HepG2 (cell line): Measurements from ENCODE around the gene ZKSCAN3. TPM values are rescaled to one million over a fixed set of nuclear protein-coding genes. Genes with fewer than 3 reads are reported as not detected.

ENCODE experiments used
- NR2F6 ChIP-seq, 2 experiments: IDR thresholded peaks; 2 replicates each; pipeline ENCODE4 v1.6.1; 2016; ENCODE audit warnings: antibody characterized with exemption in 1 of 2, mild to moderate bottlenecking in 1 of 2
- PPARG ChIP-seq: conservative IDR thresholded peaks from 2 replicates; pipeline ENCODE4 v1.6.1; 2016; ENCODE audit warnings: missing biosample characterization, missing genetic modification reagents
- SAFB2 ChIP-seq: sonication (generic); formaldehyde crosslinking; IDR thresholded peaks from 2 replicates; pipeline ENCODE4 v1.5.1; 2020; ENCODE audit warnings: missing genetic modification reagents, low read depth, mild to moderate bottlenecking, borderline replicate concordance
- ZNF205 ChIP-seq: IDR thresholded peaks from 2 replicates; pipeline ENCODE4 v1.6.1; 2018; ENCODE audit warnings: missing biosample characterization, missing genetic modification reagents
- ZNF318 ChIP-seq: sonication (generic); formaldehyde crosslinking; IDR thresholded peaks from 2 replicates; pipeline ENCODE4 v1.4.0; 2020; ENCODE audit warnings: mild to moderate bottlenecking, missing genetic modification reagents
- ZNF331 ChIP-seq: sonication (generic); formaldehyde crosslinking; IDR thresholded peaks from 2 replicates; pipeline ENCODE4 v1.4.0; 2020; ENCODE audit warnings: missing genetic modification reagents
- ZNF333 ChIP-seq: sonication (generic); formaldehyde crosslinking; IDR thresholded peaks from 2 replicates; pipeline ENCODE4 v1.4.0; 2020; ENCODE audit warnings: mild to moderate bottlenecking, missing genetic modification reagents, borderline replicate concordance
- ZNF335 ChIP-seq: sonication (generic); formaldehyde crosslinking; IDR thresholded peaks from 2 replicates; pipeline ENCODE4 v1.4.0; 2020; ENCODE audit warnings: missing genetic modification reagents
- ZNF557 ChIP-seq: sonication (generic); formaldehyde crosslinking; IDR thresholded peaks from 2 replicates; pipeline ENCODE4 v1.4.0; 2020; ENCODE audit warnings: missing genetic modification reagents
- ZNF646 ChIP-seq: sonication (generic); formaldehyde crosslinking; IDR thresholded peaks from 2 replicates; pipeline ENCODE4 v1.9.0; 2021; ENCODE audit warnings: mild to moderate bottlenecking, missing genetic modification reagents
- ZSCAN29 ChIP-seq: sonication (generic); formaldehyde crosslinking; conservative IDR thresholded peaks from 2 replicates; pipeline ENCODE4 v1.4.0; 2020; ENCODE audit warnings: mild to moderate bottlenecking, missing genetic modification reagents
- polyA plus RNA-seq, 8 experiments: library from polyadenylated mRNA; depleted of rRNA in 3 of 8; stranded (reverse) in 7 of 8; unstranded in 1 of 8; fragments of >200 nt; fragmentation: Illumina TruSeq in 4 of 8; extraction: Trizol in 4 of 8; gene quantifications; 2 replicates each; pipeline versions ENCODE4 v1.2.1 to v1.2.3, GENCODE V29; 2011 to 2016; ENCODE audit warnings: low read depth in 4 of 8, missing spikeins in 1 of 8, mixed read lengths in 1 of 8; ENCODE audit not compliant: insufficient read depth in 1 of 8
- total RNA-seq, 5 experiments: library from RNA; depleted of rRNA; stranded (reverse); fragments of >200 nt; fragmentation: Illumina TruSeq; extraction: Trizol; gene quantifications; 2 replicates each; pipeline ENCODE4 v1.2.3, GENCODE V29; 2016; ENCODE audit warnings: low read depth in 1 of 5
- TF ChIP-seq, protein P1 (sequence below): sonication (generic); formaldehyde crosslinking; conservative IDR thresholded peaks from 2 replicates; pipeline ENCODE4 v1.4.0; 2020; ENCODE audit warnings: missing genetic modification reagents

Gene ZKSCAN3
- total and polyA plus RNA-seq, 2 of the 13 experiments (the other 11 are each of a cell fraction or from before 2014, with no cell fraction given): 3.3 to 7.4 TPM

GRCh38 chr6:28335564-28336283 lies 14.0 kb upstream of the ZKSCAN3 start, which contains the start of gene ZSCAN31 (continued):
- TF ChIP-seq ZNF333 (CRISPR knock-in tag): 0 out of 2 replicates have a peak, but pooled peaks have one; percentile 32
- TF ChIP-seq, protein P1, sequence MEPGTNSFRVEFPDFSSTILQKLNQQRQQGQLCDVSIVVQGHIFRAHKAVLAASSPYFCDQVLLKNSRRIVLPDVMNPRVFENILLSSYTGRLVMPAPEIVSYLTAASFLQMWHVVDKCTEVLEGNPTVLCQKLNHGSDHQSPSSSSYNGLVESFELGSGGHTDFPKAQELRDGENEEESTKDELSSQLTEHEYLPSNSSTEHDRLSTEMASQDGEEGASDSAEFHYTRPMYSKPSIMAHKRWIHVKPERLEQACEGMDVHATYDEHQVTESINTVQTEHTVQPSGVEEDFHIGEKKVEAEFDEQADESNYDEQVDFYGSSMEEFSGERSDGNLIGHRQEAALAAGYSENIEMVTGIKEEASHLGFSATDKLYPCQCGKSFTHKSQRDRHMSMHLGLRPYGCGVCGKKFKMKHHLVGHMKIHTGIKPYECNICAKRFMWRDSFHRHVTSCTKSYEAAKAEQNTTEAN (CRISPR knock-in tag): peak; percentile 45; the same call in 1 of the 2 replicates
- TF ChIP-seq ZNF318: no peak
- TF ChIP-seq NR2F6 (IDR thresholded peaks at IDR 0.05): peak; percentile 42
- TF ChIP-seq NR2F6 (CRISPR knock-in tag; IDR thresholded peaks at IDR 0.05): peak; percentile 52; the same call in 1 of the 2 replicates
- TF ChIP-seq ZNF557 (CRISPR knock-in tag): no peak; the same call in 1 of the 2 replicates
- TF ChIP-seq SAFB2 (CRISPR knock-in tag): peak; percentile 81; the same call in 1 of the 2 replicates
- TF ChIP-seq ZNF646 (CRISPR knock-in tag): no peak
- TF ChIP-seq ZNF205 (CRISPR knock-in tag): peak; percentile 61
- no peak; the same call in 1 of the 2 replicates for TF ChIP-seq ZSCAN29 (CRISPR knock-in tag)
- TF ChIP-seq PPARG (CRISPR knock-in tag): 0 out of 2 replicates have a peak, but pooled peaks have one; percentile 36
- TF ChIP-seq ZNF331: peak; percentile 68; the same call in 1 of the 2 replicates
- TF ChIP-seq ZNF335 (CRISPR knock-in tag): peak; percentile 78
